Measurements from ENCODE around the gene NHS.

NHS gene

DNA sequence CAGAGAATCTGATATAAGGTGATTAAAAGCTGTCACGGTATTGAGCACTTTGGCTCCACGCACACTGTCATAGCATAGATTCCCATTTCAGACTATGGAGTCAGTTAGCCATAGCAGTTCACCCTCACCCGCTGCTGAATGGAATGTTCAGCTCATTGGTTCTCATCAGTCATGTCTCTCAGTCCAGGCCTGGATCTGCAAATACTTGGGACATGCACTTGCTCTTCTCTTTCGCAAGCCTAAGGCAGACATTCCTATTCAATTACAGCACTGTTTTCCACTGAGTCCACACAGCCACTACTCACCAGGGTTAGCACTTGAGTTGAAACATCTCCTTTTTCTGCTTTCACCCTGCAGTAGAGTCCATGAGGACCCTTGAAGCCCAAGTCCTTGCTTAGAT, 331.7 kb downstream of the NHS start:
- H3K4me3 ChIP-seq (ENCODE audit: low read depth, low read length, poor library complexity, severe bottlenecking) = no peak overlapping the region
- H3K36me3 ChIP-seq (ENCODE audit: insufficient read depth, low read length) = no peaks in the 10 kb centered on the region
- no peak overlapping the region for H3K4me2 ChIP-seq (ENCODE audit: low read length)
- H3K4me1 ChIP-seq (ENCODE audit: insufficient read depth, low read length, severe bottlenecking) = no peaks in the 10 kb centered on the region
- H3K9me3 ChIP-seq (ENCODE audit: low read length) = no peaks in the 10 kb centered on the region
- no peaks in the 10 kb centered on the region for H3K79me2 ChIP-seq (ENCODE audit: insufficient read depth, low read length)
- no peaks in the 10 kb centered on the region for H4K20me1 ChIP-seq (ENCODE audit: insufficient read depth, low read length)
- H2AFZ ChIP-seq (ENCODE audit: low read length) = no peak overlapping the region
- H3K27me3 ChIP-seq (ENCODE audit: insufficient read depth, low read length) = no peaks in the 10 kb centered on the region
- no peak for TF ChIP-seq EZH2 (IDR thresholded peaks at IDR 0.05; ENCODE audit: borderline replicate concordance, low read length)
- TF ChIP-seq, protein P1, sequence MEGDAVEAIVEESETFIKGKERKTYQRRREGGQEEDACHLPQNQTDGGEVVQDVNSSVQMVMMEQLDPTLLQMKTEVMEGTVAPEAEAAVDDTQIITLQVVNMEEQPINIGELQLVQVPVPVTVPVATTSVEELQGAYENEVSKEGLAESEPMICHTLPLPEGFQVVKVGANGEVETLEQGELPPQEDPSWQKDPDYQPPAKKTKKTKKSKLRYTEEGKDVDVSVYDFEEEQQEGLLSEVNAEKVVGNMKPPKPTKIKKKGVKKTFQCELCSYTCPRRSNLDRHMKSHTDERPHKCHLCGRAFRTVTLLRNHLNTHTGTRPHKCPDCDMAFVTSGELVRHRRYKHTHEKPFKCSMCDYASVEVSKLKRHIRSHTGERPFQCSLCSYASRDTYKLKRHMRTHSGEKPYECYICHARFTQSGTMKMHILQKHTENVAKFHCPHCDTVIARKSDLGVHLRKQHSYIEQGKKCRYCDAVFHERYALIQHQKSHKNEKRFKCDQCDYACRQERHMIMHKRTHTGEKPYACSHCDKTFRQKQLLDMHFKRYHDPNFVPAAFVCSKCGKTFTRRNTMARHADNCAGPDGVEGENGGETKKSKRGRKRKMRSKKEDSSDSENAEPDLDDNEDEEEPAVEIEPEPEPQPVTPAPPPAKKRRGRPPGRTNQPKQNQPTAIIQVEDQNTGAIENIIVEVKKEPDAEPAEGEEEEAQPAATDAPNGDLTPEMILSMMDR (IDR thresholded peaks at IDR 0.05; ENCODE audit: low read length) = no peak
- H3K27ac ChIP-seq (ENCODE audit: low read depth, low read length, poor library complexity, severe bottlenecking) = no peak overlapping the region
- H3F3A ChIP-seq (ENCODE audit: insufficient read depth, low read length) = no peaks in the 10 kb centered on the region
- no peaks in the 10 kb centered on the region for H3K9me2 ChIP-seq (ENCODE audit: low read depth, low read length)
- no peak overlapping the region for H3K9ac ChIP-seq (ENCODE audit: low read length)

DNA sequence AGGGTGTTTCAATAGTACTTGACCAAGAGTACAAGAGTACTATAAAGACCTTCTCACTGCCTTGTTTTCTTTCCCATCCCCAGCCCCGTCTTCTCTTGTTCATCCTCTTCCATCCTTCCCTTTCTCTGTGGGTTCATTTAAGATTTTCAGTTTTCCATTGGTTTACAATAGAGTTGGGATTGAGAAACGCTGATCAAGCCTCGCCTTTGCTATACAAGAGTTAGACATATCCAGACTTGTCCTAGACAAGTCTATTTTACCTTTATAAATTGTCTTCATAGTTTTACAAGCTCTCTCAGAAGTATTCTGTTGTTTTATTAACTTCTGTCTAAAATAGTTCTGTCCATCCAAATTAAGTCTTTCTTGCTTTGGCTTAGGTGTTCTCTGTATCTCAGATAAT, 332.7 kb downstream of the NHS start:
- H3K27me3 ChIP-seq (ENCODE audit: insufficient read depth, low read length) = no peaks in the 10 kb centered on the region
- TF ChIP-seq, protein P1 (IDR thresholded peaks at IDR 0.05; ENCODE audit: low read length) = no peak
- no peak for TF ChIP-seq EZH2 (IDR thresholded peaks at IDR 0.05; ENCODE audit: borderline replicate concordance, low read length)
- no peaks in the 10 kb centered on the region for H3K79me2 ChIP-seq (ENCODE audit: insufficient read depth, low read length)
- H3K36me3 ChIP-seq (ENCODE audit: insufficient read depth, low read length) = no peaks in the 10 kb centered on the region
- no peaks in the 10 kb centered on the region for H3K9me3 ChIP-seq (ENCODE audit: low read length)
- H3K4me2 ChIP-seq (ENCODE audit: low read length) = no peak overlapping the region
- H4K20me1 ChIP-seq (ENCODE audit: insufficient read depth, low read length) = no peaks in the 10 kb centered on the region
- no peak overlapping the region for H2AFZ ChIP-seq (ENCODE audit: low read length)
- H3K9ac ChIP-seq (ENCODE audit: low read length) = no peak overlapping the region
- no peak overlapping the region for H3K27ac ChIP-seq (ENCODE audit: low read depth, low read length, poor library complexity, severe bottlenecking)
- H3K4me1 ChIP-seq (ENCODE audit: insufficient read depth, low read length, severe bottlenecking) = no peaks in the 10 kb centered on the region
- H3K4me3 ChIP-seq (ENCODE audit: low read depth, low read length, poor library complexity, severe bottlenecking) = no peak overlapping the region
- no peaks in the 10 kb centered on the region for H3K9me2 ChIP-seq (ENCODE audit: low read depth, low read length)
- no peaks in the 10 kb centered on the region for H3F3A ChIP-seq (ENCODE audit: insufficient read depth, low read length)

DNA sequence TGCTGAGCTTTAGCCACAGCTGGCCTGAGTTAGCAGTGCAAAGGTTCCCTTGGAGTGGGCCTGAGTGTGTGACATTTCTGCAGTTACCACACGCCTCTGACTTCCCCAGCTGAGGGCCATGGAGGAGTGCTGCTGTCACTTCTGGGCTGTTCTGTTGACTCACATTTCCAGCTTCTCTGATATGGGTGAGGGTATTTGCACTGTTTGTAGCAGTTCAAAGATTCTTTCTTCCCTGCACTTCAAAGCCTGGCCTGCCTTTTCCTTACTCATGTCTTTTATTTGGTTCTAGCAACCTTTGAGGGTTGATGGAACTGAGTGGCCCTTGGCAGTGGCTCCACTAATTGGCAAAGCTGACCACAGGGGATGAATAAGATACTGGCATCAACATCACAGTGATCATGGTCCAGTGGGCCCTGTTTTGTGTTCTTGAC, 335.9 kb downstream of the NHS start:
- H3K4me3 ChIP-seq (ENCODE audit: low read depth, low read length, poor library complexity, severe bottlenecking) = no peak overlapping the region
- H3K4me1 ChIP-seq (ENCODE audit: insufficient read depth, low read length, severe bottlenecking) = no peaks in the 10 kb centered on the region
- no peak overlapping the region for H2AFZ ChIP-seq (ENCODE audit: low read length)
- H4K20me1 ChIP-seq (ENCODE audit: insufficient read depth, low read length) = no peaks in the 10 kb centered on the region
- no peak overlapping the region for H3K9ac ChIP-seq (ENCODE audit: low read length)
- H3F3A ChIP-seq (ENCODE audit: insufficient read depth, low read length) = no peaks in the 10 kb centered on the region
- H3K4me2 ChIP-seq (ENCODE audit: low read length) = no peak overlapping the region
- no peaks in the 10 kb centered on the region for H3K27me3 ChIP-seq (ENCODE audit: insufficient read depth, low read length)
- no peaks in the 10 kb centered on the region for H3K36me3 ChIP-seq (ENCODE audit: insufficient read depth, low read length)
- TF ChIP-seq, protein P1 (IDR thresholded peaks at IDR 0.05; ENCODE audit: low read length) = no peak
- TF ChIP-seq EZH2 (IDR thresholded peaks at IDR 0.05; ENCODE audit: borderline replicate concordance, low read length) = no peak
- H3K79me2 ChIP-seq (ENCODE audit: insufficient read depth, low read length) = no peaks in the 10 kb centered on the region
- H3K9me2 ChIP-seq (ENCODE audit: low read depth, low read length) = no peaks in the 10 kb centered on the region
- no peaks in the 10 kb centered on the region for H3K9me3 ChIP-seq (ENCODE audit: low read length)
- no peak overlapping the region for H3K27ac ChIP-seq (ENCODE audit: low read depth, low read length, poor library complexity, severe bottlenecking)

Measured in OCI-LY1 (cell line).